Measurements from ENCODE around the gene CCL27.

- TF ChIP-seq JUND (IDR thresholded peaks at IDR 0.05; ENCODE audit: low read depth, low read length) (no peak), CTCF (IDR thresholded peaks at IDR 0.05 in 2 of 3, conservative IDR thresholded peaks at IDR 0.05 in 1 of 3; ENCODE audit: control insufficient read depth in 2 of 3, extremely low read depth in 1 of 3, insufficient read depth in 1 of 3, low read depth in 3 of 3, low read length in 3 of 3) (no peak), POLR2AphosphoS5 (IDR thresholded peaks at IDR 0.05; ENCODE audit: low read length) (no peak), PRDM15 (CRISPR knock-in tag; IDR thresholded peaks at IDR 0.05) (no peak), MTA3 (IDR thresholded peaks at IDR 0.05; ENCODE audit: borderline replicate concordance, low read length) (no peak), NFIC (IDR thresholded peaks at IDR 0.05; ENCODE audit: low read depth, low read length) (no peak), USF2 (IDR thresholded peaks at IDR 0.05; ENCODE audit: borderline replicate concordance, low read depth, low read length) (no peak), NRF1 (conservative IDR thresholded peaks at IDR 0.05; ENCODE audit: low read depth, low read length) (no peak), EZH2 (IDR thresholded peaks at IDR 0.05; ENCODE audit: borderline replicate concordance, control insufficient read depth, low read depth, low read length) (no peak), TARDBP (IDR thresholded peaks at IDR 0.05; ENCODE audit: borderline replicate concordance) (no peak)
Measured at GRCh38 chr9:34689116-34689470, 26.6 kb upstream of the CCL27 start.
